A172 (cell line): ENCODE data around the gene CHD2. TPM values are rescaled to one million over a fixed set of nuclear protein-coding genes. Genes with fewer than 3 reads are reported as not detected.
"Not testable (repeated sequence)": the region's sequence is repeated elsewhere in the genome, so short reads cannot be mapped to it uniquely, and the experiment has no call there.

Experiments used
- DNase-seq: peaks from one replicate; pipeline ENCODE4 v3.0.0-alpha.2; 2015; ENCODE audit warnings: low spot score
- total RNA-seq: library from RNA; depleted of rRNA; stranded (reverse); fragments of >200 nt; shearing (Covaris generic); gene quantifications from 2 replicates; pipeline ENCODE4 v1.2.3, GENCODE V29; 2014

Gene CHD2
- total RNA-seq, 1 experiment from 2014 or later, result 21.2 TPM

DNA sequence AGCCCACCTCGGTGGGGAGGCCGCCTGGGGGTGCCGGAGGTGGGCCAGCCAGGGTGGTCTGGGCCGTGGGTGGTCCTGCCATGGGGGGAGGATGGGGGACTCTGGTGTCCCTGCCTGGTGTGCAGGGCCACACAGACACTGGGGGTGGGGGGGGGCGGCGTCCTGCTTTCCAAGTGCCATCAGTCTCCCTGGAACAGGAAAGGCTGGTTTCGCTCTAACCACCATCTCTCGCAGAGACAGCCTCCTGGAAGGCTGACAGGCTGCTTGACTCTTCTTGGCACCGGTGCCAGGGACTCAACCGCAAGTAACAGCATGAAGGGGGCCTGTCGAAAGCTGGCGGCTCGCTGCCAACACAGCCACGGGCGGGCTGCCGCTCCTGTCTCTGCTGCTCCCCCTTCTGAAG, 148.6 kb downstream of the CHD2 start:
- DNase-seq, result no peak

DNA sequence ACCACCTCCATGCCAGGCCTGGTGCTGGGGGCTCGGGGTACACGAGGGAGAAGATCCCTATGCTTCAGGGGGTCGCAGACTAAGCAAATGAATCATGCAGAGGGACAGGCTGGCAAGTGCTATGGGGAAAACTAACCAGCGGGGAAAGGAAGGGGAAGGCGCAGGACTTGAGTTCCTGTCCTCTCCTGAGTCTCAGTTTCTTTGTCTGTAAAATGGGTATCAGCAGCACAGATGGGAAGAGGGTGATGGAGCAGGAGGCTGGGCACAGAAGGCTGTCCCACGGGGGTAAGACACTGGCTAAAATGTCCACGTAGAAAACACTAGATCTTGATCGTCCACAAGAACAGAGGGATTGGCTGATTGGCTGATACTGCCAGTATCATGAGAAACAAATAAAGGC, 149.1 kb downstream of the CHD2 start:
- DNase-seq, result no peak

DNA sequence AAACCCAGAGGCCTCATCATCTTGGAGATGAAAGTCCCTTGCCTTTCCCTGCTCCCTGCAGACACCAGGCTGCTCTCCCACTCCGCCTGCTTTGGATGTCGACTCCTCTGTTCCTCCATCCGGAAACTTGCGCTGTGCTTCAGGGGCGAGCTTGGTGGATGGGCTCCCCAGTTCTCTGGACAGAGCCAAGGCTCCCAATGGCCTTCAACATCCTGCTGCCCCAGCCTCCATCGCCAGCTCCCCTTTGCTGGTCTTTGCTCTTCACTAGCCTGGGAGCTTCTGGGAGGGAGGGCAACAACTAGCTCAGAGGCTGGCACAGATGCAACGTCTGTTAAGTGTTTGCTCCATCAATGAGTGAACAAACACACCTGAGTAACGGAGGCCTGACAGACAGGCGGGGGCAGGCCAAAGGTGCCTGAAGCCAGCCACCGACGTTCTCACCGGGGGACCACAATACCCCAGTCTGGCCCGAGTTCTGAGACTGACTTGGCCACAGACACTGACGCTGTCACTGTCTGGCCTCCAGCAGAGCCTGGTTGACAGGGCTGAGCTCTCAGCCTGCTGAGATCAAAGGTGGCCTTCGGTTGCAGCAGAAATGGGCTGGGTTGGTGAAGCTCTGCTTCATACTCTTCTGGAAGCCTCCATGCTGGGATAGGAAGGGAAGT, 149.9 kb downstream of the CHD2 start:
- no peak for DNase-seq

DNA sequence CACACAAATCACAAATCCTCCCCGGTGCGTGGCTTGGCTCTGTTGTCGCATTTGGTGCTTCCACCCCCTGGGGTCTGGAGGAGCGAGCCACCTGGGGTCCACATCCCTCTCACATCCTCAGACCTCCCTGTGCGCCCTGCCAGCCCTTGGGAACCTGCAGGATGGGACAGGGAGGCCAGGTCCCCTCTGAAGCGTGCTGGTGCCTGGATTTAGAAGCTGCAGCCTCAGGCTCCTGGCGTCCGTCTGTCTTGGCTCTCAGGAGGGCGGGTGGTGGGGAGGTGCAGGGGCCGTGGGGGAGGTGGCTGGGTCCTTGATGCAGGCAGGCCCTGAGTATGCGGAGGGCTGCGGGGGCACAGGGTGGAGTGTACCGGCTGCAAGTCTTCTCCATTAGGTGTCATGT, 150.5 kb downstream of the CHD2 start:
- DNase-seq, result no peak

DNA sequence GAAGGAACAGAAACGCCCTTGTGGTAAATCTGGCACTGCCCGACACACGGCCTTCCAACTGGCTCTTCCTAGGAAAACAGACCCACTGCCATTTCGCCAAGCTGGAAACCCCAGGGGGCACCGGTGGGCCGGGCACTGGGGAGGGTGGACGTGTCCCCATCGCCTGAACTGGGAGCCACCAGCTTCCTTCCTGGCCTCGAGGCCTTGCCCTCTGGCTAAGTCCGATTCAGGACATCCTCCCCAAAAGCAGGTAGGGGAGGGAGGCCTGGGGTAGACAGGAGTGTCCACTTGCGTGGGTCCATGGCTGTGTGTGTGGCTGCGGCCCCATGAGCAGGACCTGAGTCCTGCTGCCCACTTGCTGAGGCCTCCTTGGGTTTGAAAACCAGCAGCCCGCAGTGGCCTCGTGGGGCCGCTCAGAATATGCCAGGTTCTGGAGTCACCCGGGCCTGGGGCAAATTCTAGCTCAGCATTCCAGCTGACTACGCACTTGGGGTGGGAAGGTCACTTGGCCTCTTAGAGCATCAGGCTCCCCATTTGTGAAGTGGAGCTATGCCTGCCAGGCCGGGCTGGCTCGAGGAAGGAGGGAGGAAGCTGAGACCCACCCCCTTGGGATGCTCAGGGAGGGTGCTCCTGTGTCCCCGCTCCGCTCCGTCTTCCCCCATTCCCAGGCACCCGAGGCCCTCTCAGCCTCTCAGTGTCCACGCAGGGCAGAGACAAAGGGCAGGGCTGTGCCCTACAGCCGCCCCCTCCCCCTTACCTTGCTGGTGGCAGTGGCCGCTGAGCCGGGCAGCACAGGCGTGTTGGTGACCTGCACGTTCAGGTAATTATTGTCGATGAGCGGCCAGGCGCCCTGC, 151.3 kb downstream of the CHD2 start:
- no peak for DNase-seq

DNA sequence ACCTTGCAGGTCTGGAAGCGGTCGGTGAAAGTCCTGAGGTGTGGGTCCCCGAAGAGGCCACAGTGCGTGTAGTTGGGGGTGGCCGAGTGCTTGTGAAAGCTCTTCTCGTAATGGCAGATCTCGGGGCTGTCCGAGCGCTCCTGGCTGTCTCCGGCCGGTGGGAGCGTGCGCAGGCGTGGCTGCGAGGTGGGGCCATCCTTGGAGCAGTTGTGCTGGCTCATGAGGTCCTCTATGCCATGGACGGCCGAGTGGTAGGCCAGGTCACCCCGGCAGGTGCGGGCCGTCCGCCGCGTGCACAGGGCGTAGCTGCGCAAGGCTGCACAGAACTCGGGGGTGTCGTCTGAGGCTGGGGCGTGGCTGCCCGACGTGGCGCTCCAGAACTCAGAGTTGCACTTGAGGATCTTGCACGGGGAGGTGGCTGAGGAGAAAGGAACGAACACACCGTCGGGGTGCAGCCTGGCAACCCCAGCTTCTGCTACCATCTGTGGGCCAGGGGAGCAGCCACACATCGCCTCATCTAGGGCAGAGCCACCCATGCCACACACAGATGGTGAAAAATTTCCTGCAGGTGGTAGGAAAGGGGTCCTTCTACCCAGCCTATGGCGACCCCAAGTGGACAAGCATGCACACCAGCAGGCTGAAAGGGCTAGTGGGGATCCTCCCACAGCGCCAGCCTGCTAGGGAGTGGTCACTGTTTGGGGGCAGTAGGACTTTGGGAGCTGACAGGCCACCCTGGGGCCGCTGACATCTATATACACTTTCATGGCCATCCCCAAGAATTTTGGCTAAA, 152.2 kb downstream of the CHD2 start:
- DNase-seq, result no peak

DNA sequence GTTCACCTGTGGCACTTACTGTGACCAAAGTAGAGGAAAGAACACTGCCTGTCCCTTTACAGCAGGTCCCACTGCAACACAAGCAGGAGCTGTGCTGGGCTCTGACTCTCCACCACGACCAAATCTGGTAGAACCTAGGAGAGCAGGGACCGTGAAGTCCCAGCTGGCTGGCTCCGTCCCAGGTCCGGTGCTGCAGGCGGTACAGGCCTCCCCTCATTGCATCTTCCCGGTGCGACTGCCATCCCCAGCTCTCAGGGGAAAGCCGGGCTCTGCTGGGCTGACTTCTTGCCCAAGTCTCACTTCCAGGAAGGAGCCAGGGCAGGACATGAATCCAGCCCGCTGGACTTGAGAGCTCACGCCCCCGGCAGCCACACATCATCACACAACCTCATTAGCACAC, 155.1 kb downstream of the CHD2 start:
- no peak for DNase-seq

DNA sequence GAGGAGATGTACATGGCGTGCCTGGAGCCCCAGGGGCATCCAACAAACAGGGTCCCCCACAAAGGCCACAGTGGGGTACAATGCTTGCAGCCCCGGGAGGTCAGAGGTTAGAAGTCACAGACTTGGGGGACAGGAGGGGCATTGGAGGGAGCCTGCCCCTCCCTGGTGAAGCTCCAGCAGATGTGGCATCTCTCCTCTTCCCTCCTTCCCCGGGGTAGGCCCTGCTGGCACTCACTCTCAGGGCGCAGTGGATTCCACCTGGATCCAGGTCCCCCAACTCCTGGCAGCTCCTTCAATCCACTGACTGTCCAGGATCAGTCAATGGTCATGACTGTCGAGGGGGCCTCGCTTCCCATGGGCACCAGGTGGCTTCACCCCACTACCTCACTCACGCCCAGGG, 156.7 kb downstream of the CHD2 start:
- no peak for DNase-seq

DNA sequence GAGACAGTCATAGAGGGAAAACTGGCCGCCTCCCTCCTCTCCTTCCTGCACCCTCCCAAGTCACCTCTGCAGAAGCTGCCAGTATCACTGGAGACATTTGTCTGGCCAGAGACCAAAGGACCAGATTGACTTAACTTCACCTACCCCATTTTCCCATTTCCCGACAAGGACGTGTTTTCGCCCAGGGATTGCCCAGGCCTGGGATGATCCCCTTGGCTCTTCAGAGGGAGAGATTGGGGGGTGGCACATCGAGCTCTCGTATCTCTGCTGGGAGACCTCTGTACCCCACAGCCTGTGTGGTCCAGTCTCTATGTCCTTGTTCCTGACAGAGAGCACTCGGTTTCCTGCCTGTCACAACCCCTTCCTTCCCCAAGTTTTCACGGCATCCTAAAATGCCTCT, 157.5 kb downstream of the CHD2 start:
- no peak for DNase-seq

DNA sequence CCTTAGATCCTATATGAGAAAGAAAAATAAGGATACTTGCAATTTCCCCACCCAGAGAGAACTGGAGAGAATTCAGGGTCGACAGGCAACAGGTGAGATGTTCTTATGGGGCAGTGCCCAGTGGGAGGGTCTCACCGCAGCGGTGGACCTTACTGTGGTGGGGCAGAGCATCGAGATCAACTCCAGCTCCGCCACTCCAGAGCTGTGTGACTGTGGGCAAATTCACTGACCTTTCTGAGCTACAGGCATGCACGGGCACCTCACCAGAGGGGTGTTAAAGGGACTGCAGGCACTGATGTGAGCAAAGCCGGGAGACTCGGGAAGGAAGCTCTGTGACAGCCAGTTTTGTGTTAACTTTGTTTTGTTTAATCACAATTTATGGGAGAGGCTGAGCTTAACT, 158.0 kb downstream of the CHD2 start:
- no peak for DNase-seq

DNA sequence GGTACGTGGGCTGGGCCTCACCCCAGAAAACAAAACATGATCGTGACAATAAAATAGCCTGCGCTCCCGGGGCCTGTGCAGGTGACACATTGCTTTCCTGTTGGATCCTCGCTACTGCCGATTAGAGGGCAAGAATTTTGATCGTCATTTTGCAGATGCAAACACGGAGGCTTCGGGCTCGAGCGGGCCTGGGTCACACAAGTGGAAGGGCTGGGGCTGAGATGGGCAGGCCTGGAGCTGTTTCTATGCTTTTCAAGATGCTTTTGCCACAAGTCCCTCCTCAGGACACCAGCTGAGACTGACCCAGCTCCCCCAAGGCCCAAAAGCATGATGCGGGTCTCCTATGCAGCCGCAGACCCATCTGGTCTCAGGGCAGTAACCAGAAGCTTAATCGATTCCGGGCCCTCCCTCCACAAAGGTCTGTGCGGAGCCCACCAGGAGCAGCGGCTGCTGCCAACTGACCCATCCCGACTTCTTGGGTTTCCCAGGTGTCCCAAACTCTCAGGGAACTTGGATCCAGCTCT, 158.8 kb downstream of the CHD2 start:
- no peak for DNase-seq

DNA sequence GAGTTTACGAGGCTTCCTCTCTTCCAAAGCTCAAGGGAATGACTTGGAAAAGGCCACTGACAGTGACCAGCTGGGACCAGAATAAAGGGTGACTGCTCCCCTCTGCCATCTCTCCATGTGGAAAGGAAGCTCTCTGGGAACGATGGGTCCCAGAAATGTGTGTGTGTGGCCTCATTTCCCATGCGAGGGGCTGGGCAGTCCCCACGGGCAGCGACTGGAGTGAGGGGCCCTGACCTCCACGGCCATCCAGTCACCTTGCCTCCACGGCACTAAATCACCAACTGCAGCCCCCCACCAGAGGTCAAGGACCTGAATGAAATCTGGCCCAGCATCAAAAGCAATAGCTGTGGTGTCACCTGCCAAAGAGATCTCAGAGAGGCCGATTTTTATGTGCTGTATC, 159.3 kb downstream of the CHD2 start:
- no peak for DNase-seq

DNA sequence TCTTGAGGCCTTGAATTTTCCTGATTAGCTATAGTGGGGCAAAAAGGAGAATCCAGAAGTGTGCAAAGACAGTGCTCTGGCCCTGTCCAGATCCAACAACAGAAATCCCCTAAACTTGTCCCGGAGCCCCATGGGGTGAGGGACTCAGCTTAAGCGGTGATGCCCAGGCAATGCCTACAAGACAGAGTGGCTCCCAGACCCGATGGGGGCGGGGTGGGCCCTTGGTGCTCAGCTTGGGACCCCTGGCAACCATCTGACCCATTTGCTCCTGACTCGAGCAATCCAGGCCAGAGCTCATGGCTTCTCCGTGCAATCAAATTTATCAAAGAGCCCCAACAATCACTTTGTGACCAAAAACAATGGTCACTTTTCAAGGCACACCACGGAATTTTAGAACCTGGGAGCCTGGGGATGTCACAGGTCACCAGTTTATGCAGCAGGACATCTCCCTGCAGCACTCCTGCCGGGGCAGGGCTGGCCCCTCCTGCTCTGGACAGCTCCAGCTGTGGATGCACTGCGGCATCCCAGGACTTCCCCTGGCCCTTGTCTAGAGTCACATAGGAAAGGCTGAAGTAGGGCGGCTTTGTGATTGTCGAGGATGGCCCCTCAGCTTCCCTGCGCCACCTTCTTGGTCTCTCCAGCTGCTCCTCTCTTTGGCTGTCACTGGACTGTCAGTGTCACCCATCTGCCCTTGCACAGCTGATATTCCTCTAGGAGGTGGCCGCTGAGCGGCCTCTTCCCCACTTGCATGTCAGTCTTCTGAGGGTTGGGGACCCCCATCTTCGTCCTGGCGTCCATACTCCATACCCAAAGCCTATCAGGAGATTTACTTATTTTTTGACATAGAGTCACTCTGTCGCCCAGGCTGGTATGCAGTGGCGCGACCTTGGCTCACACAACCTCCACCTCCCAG, 160.5 kb downstream of the CHD2 start:
- DNase-seq, result no peak

DNA sequence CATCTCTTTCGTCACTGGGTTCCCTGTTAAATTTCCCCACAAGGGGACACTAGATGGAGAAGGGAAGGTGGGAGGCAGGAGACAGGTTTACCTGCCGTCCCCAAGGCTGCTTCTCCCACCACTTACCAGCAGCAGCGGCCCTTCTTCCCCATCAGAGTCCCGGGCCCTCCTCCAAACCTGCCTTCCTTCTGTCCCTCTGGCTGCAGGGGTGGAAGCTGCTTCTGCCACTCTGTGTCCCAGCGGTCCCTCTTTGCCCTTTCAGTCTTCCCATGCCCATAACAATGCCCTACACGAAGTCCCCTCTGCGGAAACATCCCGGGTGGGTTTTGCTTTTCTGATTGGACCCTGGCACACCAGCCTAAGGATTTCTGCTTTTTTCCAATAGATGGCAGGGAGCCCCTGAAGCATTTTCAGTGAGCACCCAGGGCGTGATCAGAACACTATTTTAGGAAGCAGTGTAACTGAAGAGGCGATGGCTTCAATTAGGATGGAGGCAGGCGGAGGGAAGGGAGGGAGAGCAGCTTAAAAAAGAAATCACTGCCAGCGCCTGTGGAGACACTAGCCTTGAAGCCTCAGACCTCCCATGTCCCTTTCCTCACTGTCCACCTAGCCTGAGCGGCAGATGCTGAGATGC, 162.6 kb downstream of the CHD2 start:
- DNase-seq, result not testable (repeated sequence)

DNA sequence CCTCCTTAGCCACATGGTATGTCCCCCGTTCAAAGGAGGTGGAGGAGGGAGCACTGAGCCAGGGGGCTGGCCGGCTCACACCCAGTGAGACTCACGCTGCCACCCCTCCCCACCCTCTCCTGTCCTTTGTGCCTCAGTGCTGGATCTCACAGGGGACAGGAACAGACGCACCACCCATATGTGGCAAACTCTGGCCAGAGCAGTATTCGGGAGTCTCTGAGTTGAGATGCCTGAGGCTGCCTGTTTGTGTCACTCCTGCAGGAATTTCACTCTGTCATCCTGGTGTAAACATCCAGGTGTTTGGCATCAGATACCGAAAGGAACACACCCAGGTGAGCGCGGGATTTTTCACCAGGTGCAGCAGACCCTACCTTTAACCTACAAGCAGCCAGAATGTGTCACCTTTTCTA, 163.1 kb downstream of the CHD2 start:
- no peak for DNase-seq

DNA sequence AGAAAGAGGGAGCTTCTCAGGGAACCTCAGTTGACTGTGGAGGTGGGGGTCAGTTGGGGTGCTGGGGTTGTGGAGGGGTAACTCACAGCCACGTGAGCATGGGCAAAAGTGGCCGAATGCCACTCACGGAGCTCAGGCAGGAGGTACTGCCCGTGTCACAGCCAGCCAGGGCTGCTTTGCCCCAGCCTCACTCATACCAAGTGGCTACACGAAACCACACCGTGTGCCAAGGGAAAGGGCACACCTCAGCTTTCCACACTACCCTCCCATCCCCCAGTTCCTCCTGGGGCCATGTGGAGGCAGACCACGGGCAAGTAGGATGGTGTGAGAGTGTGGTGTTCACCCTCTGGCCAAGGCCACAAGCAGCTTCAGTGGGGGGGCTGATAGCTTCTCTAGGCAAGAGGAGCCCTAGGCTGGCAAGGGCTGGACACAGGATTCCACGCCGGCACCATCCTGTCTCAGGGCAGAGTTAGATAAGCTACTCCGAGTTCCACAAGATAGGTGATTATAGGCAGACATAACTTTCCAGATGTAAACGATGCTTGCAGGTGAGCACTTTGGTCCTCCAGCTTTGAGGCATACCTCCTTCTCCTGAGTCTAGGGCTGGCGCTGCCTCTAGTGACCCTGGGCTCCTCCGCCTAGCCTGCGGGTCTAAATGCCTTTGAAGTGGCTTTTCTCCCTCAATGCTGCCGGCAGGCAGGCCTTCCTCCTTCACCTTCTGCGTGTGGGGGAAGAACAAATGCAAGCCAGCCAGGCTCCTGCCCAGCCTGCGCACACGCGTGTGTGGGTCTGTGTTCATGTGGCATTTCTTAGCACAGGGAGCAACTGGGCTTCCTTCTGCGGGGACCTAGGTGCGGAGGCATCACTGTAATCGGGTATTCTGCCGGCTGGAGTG, 163.9 kb downstream of the CHD2 start:
- DNase-seq, result no peak

DNA sequence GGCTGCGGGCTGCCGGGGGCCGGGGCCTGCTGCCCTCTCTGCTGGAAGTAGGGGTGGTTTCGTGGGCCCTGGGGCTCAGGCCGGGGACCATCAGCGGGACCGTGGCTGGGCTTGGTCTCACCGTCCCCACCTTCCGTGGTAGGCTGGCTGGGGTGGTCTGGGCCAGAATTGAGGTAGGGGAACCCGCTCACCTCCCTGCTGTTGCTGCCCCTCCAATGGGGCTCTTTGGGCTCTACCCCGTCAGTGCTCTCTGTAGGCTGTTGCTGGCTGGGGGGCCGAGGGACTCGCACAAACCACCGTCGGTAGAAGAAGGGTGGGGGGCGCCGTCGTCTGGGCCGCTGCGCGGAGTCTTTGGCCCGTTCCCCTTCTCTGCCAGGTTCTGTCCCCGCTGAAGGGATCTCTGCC, 165.5 kb downstream of the CHD2 start:
- no peak for DNase-seq

DNA sequence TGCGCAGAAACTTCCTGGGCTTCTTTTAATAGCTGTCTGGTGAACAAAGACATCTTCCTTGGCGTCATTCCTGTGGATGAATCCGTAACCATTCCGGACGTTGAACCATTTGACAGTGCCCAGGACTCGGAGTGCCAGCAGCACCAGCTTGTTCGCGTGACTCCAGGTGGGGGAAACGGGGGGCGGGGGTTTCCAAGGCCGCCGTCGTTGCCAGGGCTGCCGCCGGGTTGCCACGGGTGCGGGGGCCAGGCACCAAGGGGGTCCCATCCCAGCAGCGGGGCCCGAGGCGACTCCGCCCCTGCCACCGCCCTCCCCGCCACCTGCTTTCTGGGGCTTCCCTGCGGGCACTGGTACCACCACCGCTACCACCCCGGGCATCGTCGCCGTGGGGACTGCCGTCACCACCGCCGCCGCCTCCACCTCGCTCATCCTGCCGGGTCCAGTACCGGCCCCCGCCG, 166.1 kb downstream of the CHD2 start:
- DNase-seq, result no peak

DNA sequence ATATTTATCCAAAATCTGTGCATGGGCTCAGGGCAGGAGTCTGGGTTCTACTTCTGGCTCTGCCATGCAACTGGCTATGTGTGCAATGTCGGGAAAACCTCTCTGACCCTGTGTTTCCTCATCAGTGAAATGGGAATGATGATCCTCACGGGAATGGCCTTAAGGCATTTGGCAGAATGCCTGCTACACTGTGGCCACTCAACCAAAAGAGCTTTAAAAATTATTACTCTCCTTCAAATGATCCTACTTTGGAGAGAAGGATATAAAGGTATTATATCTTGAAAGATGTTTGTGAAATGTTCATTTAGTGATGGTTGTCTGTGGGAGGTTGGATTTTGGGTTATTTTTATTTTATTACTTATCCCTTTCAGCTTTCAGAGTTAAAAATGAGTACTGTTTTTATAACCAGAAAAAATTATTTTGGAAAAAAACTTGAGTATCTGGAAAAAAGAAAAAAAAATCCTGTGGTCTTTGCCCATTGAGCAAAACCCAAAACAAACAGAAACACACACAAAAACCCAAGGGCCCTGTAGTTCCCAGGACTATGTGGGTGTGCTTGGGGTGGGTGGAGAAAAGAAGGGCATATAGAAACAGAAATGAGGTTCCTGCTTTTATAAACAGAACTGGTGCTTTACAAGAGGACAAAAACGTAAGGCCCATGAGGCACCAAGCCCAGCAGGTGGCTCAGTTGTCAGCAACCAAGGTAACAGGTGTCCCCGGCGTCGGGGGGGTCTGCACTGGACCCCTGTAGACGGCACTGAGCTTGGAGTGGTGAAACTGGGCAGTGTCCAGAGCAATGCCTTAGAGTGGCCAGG, 166.9 kb downstream of the CHD2 start:
- peak; percentile 4 for DNase-seq
